ENCODE data around the gene ZNF804B. TPM values are rescaled to one million over a fixed set of nuclear protein-coding genes. Genes with fewer than 3 reads are reported as not detected.

Gene ZNF804B
- total RNA-seq, 1 experiment from 2014 or later: not detected

- H2BK12ac ChIP-seq (ENCODE audit: insufficient read length, low read depth, low read length): no peak overlapping the region
- H2AK5ac ChIP-seq (ENCODE audit: insufficient read length, low read length): no peak overlapping the region
- Mint-ChIP-seq H3K27me3 (ENCODE audit: low read depth) (no peaks in the 10 kb centered on the region), H3K9me3 (no peaks in the 10 kb centered on the region), H3K4me1 (no peaks in the 10 kb centered on the region), H3K4me3 (no peak overlapping the region), H3K36me3 (ENCODE audit: insufficient read depth in 1 of 3, low read depth in 3 of 3) (no peaks in the 10 kb centered on the region), H3K27ac (no peak overlapping the region)
- WGBS (ENCODE audit: extremely low coverage, insufficient read length, low lambda C conversion rate): no CpG with 5 or more reads among the region's 3 CpGs
- no peak overlapping the region for H3K4ac ChIP-seq (ENCODE audit: low read depth, low read length)
- H3K14ac ChIP-seq (ENCODE audit: insufficient read depth, low read length): no peak overlapping the region
- H3K4me2 ChIP-seq (ENCODE audit: insufficient read depth, insufficient read length, low read length): no peak overlapping the region
- no peaks in the 10 kb centered on the region for H3K23me2 ChIP-seq (ENCODE audit: insufficient read length, low read depth, low read length, poor library complexity, severe bottlenecking)
- H4K20me1 ChIP-seq (ENCODE audit: control insufficient read depth, insufficient read depth, insufficient read length): no peaks in the 10 kb centered on the region
- no peak overlapping the region for H4K91ac ChIP-seq (ENCODE audit: insufficient read length, low read depth, low read length)
- TF ChIP-seq, protein P1, sequence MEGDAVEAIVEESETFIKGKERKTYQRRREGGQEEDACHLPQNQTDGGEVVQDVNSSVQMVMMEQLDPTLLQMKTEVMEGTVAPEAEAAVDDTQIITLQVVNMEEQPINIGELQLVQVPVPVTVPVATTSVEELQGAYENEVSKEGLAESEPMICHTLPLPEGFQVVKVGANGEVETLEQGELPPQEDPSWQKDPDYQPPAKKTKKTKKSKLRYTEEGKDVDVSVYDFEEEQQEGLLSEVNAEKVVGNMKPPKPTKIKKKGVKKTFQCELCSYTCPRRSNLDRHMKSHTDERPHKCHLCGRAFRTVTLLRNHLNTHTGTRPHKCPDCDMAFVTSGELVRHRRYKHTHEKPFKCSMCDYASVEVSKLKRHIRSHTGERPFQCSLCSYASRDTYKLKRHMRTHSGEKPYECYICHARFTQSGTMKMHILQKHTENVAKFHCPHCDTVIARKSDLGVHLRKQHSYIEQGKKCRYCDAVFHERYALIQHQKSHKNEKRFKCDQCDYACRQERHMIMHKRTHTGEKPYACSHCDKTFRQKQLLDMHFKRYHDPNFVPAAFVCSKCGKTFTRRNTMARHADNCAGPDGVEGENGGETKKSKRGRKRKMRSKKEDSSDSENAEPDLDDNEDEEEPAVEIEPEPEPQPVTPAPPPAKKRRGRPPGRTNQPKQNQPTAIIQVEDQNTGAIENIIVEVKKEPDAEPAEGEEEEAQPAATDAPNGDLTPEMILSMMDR (conservative IDR thresholded peaks at IDR 0.05): no peak
- H4K5ac ChIP-seq (ENCODE audit: insufficient read length, low read depth, low read length): no peak overlapping the region
- no peak overlapping the region for H2AFZ ChIP-seq (ENCODE audit: low read length)
- no peak overlapping the region for H2BK15ac ChIP-seq (ENCODE audit: low read depth, low read length)
- no peak overlapping the region for H4K8ac ChIP-seq (replicated peaks; ENCODE audit: insufficient read length, low read depth, low read length)
- H3K23ac ChIP-seq (ENCODE audit: insufficient read length, low read depth, low read length): no peak overlapping the region
- H3K18ac ChIP-seq (ENCODE audit: insufficient read length, low read depth, low read length): no peak overlapping the region
- no peak overlapping the region for H3K27ac ChIP-seq (ENCODE audit: insufficient read length, low read depth, low read length)
- DNase-seq: no peak
- no peaks in the 10 kb centered on the region for H3K79me2 ChIP-seq (ENCODE audit: insufficient read depth, low read length)
- H3K9me3 ChIP-seq (ENCODE audit: control insufficient read depth, low read depth, low read length): no peaks in the 10 kb centered on the region
- no peak overlapping the region for H2BK20ac ChIP-seq (ENCODE audit: low read depth, low read length, poor library complexity, severe bottlenecking)
- H3K4me1 ChIP-seq (ENCODE audit: insufficient read depth, low read length): no peaks in the 10 kb centered on the region
- H2BK5ac ChIP-seq (ENCODE audit: insufficient read length, low read length): no peak overlapping the region
- H3K9ac ChIP-seq (ENCODE audit: extremely low read depth, insufficient read length, low read length): no peak overlapping the region
- H3T11ph ChIP-seq (ENCODE audit: low read length): no peak overlapping the region
- H2BK120ac ChIP-seq (ENCODE audit: low read depth, low read length, poor library complexity, severe bottlenecking): no peak overlapping the region
- H3K27me3 ChIP-seq (ENCODE audit: insufficient read depth, low read length): no peaks in the 10 kb centered on the region
- no peaks in the 10 kb centered on the region for H3K79me1 ChIP-seq (ENCODE audit: insufficient read depth, low read depth, low read length, poor library complexity, severe bottlenecking)
- no peak overlapping the region for H3K56ac ChIP-seq (ENCODE audit: insufficient read length, low read depth, low read length)
Observed at GRCh38 chr7:88929719-88930118, 170.2 kb downstream of the ZNF804B start.

Data from H9 (cell line).